Regular cardiac myocyte (primary cell): ENCODE measurements around the gene NPEPL1. TPM values are rescaled to one million over a fixed set of nuclear protein-coding genes. Genes with fewer than 3 reads are reported as not detected.

ENCODE experiments used
- total RNA-seq: library from RNA; depleted of rRNA; stranded (reverse); fragments of >200 nt; gene quantifications from 2 replicates; pipeline ENCODE4 v1.2.3, GENCODE V29; 2014

NPEPL1 gene
- 19.7 and 21.4 TPM in 2 replicates for total RNA-seq

GRCh38 chr20:58692579-58693225, at the start of gene NPEPL1:
TSS of gene NPEPL1 (plus strand) at chr20:58692800. CDS start at chr20:58692901, 101 bp downstream.

DNA sequence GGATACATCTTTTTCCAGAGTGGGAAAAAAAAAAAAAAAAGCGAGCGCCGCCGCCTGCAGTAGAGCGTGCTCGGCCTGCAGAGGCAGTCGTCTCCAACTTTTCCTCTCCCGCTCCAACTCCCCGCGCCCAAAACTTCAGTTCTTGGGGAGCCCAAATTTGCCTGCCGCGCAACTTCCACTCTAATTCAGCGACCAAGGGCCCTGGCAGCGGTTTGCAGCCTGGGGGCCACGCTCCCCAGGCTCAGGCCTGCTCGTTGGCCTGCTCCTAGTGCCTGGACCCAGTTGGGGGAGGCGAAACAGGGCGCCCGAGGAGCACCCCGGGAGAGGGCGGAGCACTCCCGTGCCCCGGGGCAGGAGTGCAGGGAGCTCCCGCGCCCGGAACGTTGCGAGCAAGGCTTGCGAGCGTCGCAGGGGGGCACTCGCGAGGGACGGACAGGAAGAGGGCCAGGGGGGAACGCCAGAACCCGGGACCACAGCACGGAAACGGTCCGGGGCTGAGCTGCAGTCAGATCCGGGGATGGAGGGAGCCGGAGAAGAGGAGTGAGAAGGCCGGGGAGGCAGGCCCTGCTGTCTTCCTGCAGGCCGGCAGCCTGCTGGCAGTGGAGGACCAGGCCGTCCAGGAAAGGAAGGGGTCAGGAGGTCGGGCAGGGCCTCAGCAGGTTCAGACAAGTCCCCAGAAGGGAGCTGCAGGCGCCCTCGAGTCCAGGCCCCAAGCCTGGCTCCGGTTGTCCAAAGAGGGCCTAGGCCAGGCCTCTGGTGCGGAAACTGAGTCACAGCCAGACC, 41.6 kb upstream of the NPEPL1 start, which contains the start of gene STX16:
Gene STX16, plus strand, starts transcription at position 508 of the 783 bp plus-strand sequence. CDS start 724 bp downstream, outside the sequence.

Other genes starting within 250 kb of the NPEPL1 start
- gene APCDD1L, start 177.4 kb upstream of the NPEPL1 start, total RNA-seq, result 7.3 and 9.0 TPM in 2 replicates
- 37.2 and 47.7 TPM in 2 replicates for gene STX16, start 41.5 kb upstream of the NPEPL1 start, total RNA-seq
- 0.58 and 1.1 TPM in 2 replicates for gene GNAS-AS1, start 158.1 kb downstream of the NPEPL1 start, total RNA-seq
- gene GNAS, start 159.9 kb downstream of the NPEPL1 start, total RNA-seq, result 220 and 244 TPM in 2 replicates